ENCODE results near the gene AADACL2. TPM values are rescaled to one million over a fixed set of nuclear protein-coding genes. Genes with fewer than 3 reads are reported as not detected.

Gene AADACL2
- total RNA-seq, 2 donors from 2014 or later: not detected

DNA sequence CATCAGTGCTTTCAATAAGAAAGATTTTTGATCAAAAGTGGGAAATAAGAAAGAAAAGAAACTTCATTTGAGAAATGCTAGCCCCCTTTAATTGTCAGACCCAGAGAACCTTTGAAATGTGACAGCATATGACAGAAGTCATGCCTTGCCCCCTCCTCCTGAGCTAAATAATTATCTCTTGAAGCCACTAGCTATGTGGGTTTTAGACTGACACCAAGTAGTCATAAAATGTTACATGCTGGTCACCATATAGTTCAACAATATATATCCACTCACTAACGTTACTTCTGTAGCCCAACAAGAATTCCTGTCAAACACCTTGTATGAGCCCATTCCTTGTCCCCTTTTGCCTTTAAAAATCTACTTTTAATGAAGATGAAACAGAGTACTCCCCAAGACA lies 43.1 kb upstream of the AADACL2 start:
- intact Hi-C loops (cut with DNase I): no loop called here
- WGBS, 2 donors: 78 to 84% methylated on average over 1 of the region's 1 CpG

DNA sequence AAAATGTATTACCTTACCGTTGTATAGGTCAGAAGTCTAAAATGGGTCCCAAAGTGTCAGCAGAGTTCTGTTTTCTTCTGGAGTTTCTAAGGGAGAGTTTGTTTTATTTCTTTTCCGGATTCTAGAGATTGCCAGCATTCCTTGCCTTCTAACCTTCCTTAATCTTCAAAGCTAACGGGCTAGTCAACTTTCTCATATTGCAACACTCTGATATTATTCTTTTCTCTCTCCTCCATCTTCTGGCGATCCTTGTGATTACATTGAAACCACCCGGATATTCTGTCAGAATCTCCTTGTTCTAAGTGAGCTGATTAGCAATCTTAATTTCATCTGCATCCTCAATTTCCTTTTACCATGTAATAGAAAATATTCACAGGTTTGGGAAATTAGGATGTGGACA lies 36.2 kb upstream of the AADACL2 start:
- TF ChIP-seq, protein P1, sequence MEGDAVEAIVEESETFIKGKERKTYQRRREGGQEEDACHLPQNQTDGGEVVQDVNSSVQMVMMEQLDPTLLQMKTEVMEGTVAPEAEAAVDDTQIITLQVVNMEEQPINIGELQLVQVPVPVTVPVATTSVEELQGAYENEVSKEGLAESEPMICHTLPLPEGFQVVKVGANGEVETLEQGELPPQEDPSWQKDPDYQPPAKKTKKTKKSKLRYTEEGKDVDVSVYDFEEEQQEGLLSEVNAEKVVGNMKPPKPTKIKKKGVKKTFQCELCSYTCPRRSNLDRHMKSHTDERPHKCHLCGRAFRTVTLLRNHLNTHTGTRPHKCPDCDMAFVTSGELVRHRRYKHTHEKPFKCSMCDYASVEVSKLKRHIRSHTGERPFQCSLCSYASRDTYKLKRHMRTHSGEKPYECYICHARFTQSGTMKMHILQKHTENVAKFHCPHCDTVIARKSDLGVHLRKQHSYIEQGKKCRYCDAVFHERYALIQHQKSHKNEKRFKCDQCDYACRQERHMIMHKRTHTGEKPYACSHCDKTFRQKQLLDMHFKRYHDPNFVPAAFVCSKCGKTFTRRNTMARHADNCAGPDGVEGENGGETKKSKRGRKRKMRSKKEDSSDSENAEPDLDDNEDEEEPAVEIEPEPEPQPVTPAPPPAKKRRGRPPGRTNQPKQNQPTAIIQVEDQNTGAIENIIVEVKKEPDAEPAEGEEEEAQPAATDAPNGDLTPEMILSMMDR (IDR thresholded peaks at IDR 0.05): no peak
- no peak for TF ChIP-seq POLR2A (IDR thresholded peaks at IDR 0.05)

More for the DNA sequence above, 43.1 kb upstream of the AADACL2 start:
- Histone ChIP-seq H3K36me3 (replicated peaks in 1 of 2; ENCODE audit: insufficient read depth in 1 of 2, low read depth in 2 of 2) (no peaks in the 10 kb centered on the region), H3K27ac (no peak overlapping the region), H3K4me1 (no peaks in the 10 kb centered on the region), H3K4me3 (no peak overlapping the region), H3K27me3 (no peaks in the 10 kb centered on the region), H3K9me3 (no peaks in the 10 kb centered on the region)
- TF ChIP-seq POLR2A (IDR thresholded peaks at IDR 0.05): no peak
- TF ChIP-seq, protein P1 (IDR thresholded peaks at IDR 0.05): no peak
- DNase-seq: no peak
- no peak for ATAC-seq

DNA sequence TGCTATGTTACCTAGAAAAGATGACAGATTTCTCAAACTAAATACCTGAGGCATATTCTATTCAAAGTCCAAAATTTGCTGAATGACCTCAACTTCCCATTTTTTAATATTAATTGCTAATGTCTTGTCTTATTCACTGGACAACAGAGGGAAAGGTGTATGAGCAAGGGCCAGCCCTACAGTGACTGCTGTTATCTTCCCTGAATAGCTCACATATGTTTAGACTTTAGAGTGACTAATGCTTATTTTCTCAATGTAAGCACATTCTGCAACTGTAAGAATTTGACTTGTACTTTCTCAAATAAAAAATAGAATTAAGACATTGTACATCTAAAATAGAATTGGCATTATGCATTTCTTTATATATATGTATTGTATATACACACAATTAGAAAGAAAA lies 26.5 kb upstream of the AADACL2 start:
- ATAC-seq: no peak
- no peaks in the 10 kb centered on the region for H3K4me1 ChIP-seq
- no peak for DNase-seq
- H3K27me3 ChIP-seq: no peaks in the 10 kb centered on the region
- no peak overlapping the region for H3K4me3 ChIP-seq
- no peak overlapping the region for H3K27ac ChIP-seq
- H3K9me3 ChIP-seq: no peaks in the 10 kb centered on the region
- no peaks in the 10 kb centered on the region for H3K36me3 ChIP-seq (replicated peaks in 1 of 2; ENCODE audit: insufficient read depth in 1 of 2, low read depth in 2 of 2)
- TF ChIP-seq, protein P1 (IDR thresholded peaks at IDR 0.05): no peak
- TF ChIP-seq POLR2A (IDR thresholded peaks at IDR 0.05): no peak
- intact Hi-C loops (cut with DNase I): no loop called here

More for the DNA sequence above, 36.2 kb upstream of the AADACL2 start:
- Histone ChIP-seq H3K27ac (no peak overlapping the region), H3K9me3 (peaks cover 0 to 7% (median 0%) of the 10 kb centered on the region in 3 donors), H3K27me3 (no peaks in the 10 kb centered on the region), H3K36me3 (replicated peaks in 1 of 2; ENCODE audit: insufficient read depth in 1 of 2, low read depth in 2 of 2) (no peaks in the 10 kb centered on the region), H3K4me3 (no peak overlapping the region), H3K4me1 (no peaks in the 10 kb centered on the region)
- 64 to 70% methylated on average over 5 of the region's 5 CpGs for WGBS, 2 donors
- DNase-seq: no peak
- ATAC-seq: no peak
- intact Hi-C loops (cut with DNase I): no loop called here

DNA sequence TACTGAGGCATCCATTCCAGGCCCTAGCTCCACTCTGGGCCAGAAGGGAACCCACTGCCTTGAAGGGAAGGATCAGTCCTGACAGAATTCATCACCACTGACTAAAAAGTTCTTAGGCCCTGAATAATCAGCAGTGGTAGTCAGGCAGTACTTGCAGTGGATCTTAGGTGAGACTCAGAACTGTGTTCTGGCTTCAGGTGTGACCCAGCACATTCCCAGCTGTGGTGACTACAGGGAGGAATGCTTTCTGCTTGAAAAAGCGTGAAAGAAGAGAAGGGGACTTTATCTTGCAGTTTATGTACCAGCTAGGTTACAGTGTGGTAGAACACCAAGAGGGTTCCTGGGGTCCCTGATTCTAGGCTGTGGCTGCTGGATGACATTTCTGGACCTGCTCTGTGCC lies 24.9 kb upstream of the AADACL2 start:
- intact Hi-C loops (cut with DNase I): no loop called here
- TF ChIP-seq POLR2A (IDR thresholded peaks at IDR 0.05): no peak
- Histone ChIP-seq H3K27ac (no peak overlapping the region), H3K4me1 (no peaks in the 10 kb centered on the region), H3K4me3 (no peak overlapping the region), H3K9me3 (no peaks in the 10 kb centered on the region), H3K27me3 (no peaks in the 10 kb centered on the region), H3K36me3 (replicated peaks in 1 of 2; ENCODE audit: insufficient read depth in 1 of 2, low read depth in 2 of 2) (no peaks in the 10 kb centered on the region)
- WGBS, 2 donors: 94 to 100% methylated on average over 1 of the region's 1 CpG
- no peak for DNase-seq
- no peak for ATAC-seq

DNA sequence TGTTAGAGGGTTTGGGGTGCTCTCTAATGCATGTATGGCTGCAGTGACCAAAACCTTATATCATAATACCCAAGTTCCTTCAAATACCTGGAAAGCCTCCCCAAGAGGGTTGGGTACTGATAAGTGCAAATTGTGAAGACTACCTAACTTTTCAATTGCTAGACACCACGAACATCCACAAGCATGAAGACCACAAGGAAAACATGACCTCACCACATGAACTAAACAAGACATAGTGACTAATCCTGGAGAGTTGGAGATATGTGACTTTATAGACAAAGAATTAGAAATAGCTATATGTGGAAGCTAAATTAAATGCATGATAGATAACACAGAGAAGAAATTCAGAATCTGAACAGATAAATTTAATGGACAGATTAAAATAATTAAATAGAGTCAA lies 23.9 kb upstream of the AADACL2 start:
- Histone ChIP-seq H3K36me3 (replicated peaks in 1 of 2; ENCODE audit: insufficient read depth in 1 of 2, low read depth in 2 of 2) (no peaks in the 10 kb centered on the region), H3K9me3 (no peaks in the 10 kb centered on the region), H3K4me1 (no peaks in the 10 kb centered on the region), H3K27ac (no peak overlapping the region), H3K27me3 (no peaks in the 10 kb centered on the region), H3K4me3 (no peak overlapping the region)
- WGBS, 2 donors: 63 to 67% methylated on average over 1 of the region's 1 CpG
- ATAC-seq (no peak), DNase-seq (no peak)
- no peak for TF ChIP-seq POLR2A (IDR thresholded peaks at IDR 0.05)
- TF ChIP-seq, protein P1 (IDR thresholded peaks at IDR 0.05): no peak
- intact Hi-C loops (cut with DNase I): no loop called here

Measured in body of pancreas (tissue), 4 donors.